GM18873 (cell line): ENCODE measurements around the gene RSAD2.
A peak's percentile ranks its signal among the peaks of the same experiment; 100 is the strongest.
"Not testable (repeated sequence)": the region's sequence is repeated elsewhere in the genome, so short reads cannot be mapped to it uniquely, and the experiment has no call there.

Experiments used
- ATAC-seq: cut with Tn5 transposase; IDR thresholded peaks from one replicate; pipeline ENCODE4 v1.9.1; 2021; ENCODE audit warnings: mild to moderate bottlenecking, moderate library complexity, moderate number of reproducible peaks; ENCODE audit not compliant: unreplicated experiment, low FRiP score

RSAD2 gene, protein sequence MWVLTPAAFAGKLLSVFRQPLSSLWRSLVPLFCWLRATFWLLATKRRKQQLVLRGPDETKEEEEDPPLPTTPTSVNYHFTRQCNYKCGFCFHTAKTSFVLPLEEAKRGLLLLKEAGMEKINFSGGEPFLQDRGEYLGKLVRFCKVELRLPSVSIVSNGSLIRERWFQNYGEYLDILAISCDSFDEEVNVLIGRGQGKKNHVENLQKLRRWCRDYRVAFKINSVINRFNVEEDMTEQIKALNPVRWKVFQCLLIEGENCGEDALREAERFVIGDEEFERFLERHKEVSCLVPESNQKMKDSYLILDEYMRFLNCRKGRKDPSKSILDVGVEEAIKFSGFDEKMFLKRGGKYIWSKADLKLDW

DNA sequence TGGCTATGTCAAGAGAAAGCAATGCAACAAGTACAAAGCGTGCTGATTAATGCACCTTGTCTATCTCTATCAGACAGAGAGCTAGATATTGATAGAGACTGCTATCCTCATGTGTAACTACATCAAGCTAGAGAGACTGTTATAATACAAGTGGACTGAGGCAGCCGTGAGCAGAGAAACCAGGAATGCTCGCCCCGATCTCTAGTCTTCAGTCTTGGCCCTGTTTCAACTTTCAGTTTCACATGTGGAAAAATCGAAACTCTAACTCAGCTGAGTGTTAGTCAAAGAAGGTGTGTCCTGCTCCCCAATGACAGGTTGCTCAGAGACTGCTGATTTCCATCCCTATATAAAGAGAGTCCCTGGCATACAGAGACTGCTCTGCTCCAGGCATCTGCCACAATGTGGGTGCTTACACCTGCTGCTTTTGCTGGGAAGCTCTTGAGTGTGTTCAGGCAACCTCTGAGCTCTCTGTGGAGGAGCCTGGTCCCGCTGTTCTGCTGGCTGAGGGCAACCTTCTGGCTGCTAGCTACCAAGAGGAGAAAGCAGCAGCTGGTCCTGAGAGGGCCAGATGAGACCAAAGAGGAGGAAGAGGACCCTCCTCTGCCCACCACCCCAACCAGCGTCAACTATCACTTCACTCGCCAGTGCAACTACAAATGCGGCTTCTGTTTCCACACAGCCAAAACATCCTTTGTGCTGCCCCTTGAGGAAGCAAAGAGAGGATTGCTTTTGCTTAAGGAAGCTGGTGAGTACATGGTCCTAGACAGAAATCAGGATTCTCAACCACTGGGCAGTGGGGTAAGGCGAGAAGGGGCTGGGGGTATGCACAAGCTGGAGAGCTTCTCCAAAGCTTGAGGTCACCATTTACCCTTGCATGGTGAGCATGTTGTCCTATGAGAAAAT lies at the start of gene RSAD2:
Gene RSAD2 (plus strand): TSS at position 376 of the 903 bp plus-strand sequence. CDS start 24 bp downstream, at position 400.
- ATAC-seq, result peak; percentile 87

DNA sequence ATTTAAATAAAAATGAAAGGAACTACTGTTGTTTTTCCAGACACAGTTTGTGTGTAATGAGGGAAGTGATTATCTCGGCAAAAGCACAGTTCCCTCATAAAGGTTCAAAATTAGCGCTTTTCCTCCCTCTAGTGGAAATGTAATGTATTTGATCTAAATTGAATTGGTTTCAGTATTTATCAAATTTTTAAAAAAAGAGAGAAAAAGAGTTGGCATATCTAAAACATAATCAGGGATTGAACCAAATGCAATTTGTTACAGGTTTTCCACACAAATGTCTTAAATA lies 49.3 kb upstream of the RSAD2 start:
- ATAC-seq, result no peak

DNA sequence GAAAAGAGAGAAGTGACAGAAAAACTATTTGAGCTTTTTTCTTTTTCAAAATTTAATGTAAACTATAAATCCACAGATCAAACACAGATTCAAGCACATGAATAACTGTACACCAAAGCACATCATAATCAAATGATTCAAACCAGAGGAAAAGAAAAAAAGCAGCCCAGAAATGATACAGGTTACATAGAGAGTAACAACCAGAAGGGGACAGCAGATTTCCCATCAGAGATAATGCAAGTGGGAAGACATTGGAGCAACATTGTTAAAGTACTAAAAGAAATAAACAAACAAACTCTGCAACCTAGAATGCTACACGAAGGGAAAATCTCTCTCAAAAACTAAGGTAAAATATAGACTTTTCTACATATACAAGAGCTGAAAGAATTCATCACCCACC lies 46.3 kb upstream of the RSAD2 start:
- ATAC-seq, result no peak

DNA sequence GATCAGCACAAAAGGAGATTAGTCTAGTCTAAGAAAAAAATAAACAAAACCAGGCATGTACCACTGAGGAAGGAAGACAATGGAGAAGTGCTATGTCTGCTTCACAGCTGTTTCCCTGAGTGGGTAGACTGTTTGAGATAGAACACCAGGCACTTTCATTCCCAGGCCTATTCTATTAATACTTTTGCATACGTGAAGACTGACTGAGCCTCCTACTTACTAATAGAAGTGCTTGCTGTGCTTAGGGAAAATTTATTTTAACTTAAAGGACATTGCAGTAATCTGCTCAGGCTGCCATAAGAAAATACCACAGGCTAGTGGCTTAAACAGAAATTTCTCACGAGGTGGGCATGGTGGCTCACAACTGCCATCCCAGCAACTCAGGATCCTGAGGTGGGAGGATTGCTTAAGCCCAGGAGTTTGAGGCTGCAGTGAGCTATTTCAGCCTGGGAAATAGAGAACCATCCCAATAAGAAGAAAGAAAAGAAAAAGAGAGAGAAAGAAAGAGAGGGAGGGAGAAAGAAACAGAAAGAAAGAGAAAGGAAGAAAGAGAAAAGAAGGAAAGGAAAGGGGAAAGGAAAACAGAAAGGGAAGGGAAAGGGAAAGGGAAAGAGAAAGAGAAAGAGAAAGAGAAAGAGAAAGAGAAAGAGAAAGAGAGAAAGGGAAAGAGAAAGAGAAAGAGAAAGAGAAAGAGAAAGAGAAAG lies 44.8 kb upstream of the RSAD2 start:
- no peak for ATAC-seq

DNA sequence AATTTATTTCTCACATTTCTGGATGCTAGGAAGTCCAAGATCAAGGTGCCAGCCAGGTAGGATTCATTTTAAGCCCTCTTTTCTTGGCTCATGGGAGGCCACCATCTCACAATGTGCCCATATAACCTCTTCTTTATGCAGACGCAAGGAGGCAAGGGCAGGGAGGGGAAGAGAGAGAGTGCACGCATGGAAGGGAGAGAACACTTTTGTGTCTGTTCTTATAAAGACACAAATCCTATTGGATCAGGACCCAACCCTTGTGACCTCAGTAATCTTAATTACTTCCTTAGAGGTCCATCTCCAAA lies 44.3 kb upstream of the RSAD2 start:
- ATAC-seq, result no peak

DNA sequence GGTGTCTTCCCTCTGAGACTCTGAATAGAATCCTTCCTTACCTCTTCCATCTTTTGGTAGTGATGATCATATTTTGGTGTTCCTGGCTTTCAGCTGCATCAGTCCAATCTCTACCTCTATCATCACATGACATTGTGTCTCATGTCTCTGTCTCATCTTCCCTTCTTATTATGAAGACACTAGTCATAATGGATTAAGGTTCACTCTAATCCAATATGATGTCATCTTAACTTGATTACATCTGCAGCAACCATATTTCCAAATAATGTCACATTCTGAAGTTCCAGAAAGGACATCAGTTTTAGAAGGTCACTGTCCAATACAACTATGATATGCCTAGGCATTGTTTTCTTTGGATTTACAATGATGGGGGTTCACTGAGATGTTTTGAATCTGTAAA lies 43.4 kb upstream of the RSAD2 start:
- no peak for ATAC-seq

DNA sequence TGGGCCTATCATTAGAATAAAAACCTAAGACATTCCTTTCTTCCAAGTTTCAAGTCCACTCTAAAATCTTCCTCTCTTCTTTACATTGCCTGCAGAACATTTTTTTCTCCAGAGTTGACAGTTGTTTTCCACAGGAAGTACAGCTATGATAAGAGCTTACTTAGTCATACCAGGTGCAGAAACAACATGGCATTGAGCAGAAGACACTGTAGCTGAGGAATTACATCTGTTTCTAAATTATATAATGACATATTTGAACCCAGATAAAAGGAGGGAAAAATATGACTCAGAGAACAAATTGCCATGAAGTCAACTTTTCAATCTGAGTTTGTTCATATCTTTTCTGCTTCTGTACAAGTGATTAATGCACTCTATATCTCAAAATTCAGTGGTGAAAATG lies 42.1 kb upstream of the RSAD2 start:
- ATAC-seq, result no peak

DNA sequence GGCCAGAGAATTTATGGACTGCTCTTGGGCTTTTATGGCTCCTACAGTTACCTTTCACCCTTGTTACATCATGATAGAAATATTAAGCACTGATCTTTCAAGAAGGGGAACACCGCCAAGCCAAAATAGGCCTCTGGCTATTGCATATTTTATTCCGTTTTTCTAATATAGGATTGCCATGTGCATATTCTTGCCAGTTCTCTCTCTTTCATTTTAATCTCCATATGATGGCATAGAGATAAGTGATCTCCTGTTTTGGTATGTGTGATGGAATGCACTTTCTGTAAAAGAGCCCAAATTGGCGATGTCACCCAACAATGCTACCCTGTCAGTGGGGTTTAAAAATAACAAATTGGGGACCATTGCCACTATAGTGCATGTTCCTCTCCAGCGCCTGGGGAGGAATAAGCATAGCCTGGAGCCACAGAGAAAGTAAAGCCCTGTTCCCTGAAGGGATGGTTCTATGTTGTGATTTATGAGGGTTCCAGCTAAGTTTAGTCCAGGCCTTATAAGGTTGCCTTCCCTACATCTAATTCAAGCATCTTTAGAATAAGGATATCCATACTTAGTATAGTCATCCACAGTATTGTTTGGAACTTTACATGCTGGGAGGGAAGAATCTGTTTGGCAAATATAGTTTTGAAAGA lies 38.8 kb upstream of the RSAD2 start:
- no peak for ATAC-seq

DNA sequence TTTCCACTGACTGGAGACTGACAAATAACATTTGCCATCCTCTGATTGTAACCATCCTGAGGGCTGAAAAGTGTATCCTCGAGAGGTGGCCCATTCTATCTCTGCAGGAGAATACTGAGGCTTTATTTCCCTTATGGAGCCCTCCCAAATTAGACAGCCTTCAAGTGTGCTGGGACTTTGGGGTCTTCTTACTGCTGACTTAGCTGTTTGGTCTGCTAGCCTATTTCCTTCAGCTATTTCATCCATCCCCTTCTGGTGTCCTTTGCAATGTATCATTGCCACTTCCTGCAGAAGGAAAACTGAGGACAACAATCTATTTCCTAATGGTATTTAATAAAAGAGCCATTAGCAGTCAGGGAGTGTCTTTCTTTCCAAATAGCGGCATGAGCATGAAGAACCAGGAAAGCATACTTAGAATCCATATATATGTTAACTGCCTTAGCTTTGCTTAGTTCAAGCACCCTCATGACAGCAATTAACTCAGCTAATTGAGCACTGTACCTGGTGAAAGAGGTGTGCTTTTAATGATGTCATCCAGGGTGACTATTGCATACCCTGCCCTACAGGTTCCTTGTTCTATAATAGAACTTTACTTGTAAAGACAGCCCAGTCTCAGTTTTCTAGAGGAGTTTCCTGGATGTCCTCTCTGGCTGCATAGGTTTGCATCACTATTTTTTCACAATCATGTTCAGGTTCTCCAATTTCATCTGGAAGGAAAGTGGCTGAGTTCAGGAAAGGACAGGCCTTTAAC lies 35.9 kb upstream of the RSAD2 start:
- ATAC-seq, result no peak

DNA sequence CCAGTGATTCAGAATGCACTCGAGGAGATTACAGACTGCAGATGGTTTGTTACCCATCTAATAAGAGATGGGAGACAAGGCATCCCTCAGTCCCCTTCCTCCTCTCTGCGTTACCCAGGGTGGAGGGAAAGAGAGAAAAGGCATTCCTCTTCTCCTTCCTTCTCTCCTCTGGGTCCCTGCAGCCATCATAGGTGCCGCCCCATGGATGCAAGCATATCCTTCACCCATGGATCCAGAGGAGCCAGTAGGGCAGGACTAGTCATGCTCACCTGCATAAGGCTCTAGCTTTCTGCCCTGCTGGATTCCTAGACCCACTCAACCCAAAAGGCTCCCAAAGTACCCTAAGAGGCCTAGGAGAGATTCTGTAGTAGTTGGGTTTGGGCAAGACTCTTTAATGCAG lies 32.3 kb upstream of the RSAD2 start:
- no peak for ATAC-seq

DNA sequence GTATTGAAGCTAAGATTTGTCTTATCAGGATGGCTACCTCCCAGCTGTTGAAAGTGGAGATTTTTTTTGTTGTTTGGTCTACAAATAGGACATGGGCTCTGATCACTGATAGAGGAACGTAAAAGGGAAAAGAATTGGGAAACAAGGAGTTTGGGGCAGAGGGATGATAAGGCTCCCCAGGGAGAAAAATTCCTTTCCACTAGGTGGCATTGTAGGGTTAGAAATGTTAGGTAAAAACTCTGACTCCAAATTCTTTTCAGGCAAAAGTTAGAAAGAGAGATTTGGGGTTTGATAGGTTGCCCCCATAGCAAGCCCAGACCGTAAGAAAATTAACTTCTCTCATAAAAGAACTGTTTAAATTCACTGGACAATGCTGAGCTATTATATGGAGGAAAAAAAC lies 31.7 kb upstream of the RSAD2 start:
- no peak for ATAC-seq

DNA sequence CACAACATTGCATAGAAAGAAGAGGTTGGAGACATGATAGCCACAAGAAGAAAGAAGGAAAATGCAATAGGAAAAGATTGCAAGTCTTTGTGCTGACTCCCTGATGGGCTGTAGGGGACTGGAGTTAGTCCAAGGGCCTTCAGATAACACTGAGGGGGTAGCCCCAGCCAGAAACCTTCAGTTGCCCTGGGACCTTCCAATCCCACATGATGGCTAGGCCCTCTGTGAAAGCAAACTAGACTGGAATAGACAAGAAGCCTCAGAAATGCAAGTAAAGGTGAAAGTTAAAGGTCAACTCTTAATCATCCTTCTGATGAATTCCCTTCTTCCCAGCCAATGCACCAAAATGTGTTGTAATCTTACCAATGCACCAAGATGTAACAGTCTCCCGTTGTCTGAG lies 31.0 kb upstream of the RSAD2 start:
- ATAC-seq, result no peak

DNA sequence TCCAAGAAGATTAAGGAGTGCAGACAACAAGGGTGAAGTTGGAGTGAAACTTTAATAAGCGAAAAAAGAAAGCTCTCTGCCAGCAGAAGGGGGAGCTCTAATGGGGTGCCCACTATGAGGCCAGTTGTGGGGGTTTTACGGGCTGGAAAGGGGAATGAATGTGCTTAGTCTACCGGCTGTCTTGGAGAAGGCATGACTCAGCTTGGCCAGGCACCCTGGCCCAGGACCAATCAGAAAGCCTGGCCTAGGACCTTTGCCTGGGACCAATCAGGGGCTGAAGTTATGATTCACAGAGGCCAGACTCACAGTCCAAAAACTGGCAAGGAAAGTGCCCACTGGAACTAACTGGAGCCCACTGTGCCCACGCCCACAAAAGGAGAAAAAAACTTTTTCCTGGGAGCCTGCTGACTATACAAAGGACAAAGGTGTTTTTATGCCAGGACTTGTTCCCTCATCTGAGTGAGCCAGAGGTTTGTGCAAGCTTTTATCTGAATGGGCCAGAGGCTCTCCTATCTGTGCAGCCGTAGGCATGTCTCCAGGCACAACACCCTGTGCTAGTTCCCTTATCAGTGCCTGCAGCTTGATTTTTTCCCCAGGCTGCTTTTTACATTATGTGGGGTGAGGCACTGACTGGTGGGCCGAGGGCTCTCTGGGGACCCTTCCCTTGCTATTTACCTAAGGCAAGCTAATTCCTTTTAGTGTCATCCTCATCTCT lies 30.5 kb upstream of the RSAD2 start:
- no peak for ATAC-seq

DNA sequence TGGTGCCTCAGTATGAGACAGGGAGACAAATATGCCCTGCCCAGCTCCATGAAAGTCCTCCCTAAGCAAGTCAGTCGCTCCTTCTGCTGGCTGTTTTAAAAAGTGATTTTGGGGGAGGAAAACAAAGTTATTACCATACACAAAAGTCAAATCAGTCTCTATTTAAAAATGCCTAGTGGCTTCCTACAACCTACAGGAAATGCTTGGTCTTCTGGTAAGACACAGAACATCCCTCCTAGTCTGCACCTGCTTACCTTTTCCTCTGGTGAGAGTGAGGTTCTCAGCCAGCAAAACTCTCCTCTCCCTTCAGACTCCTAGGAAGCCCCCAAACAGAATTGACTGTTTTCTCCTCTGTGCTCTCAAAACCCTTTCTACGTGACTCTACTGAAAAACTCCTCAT lies 25.4 kb upstream of the RSAD2 start:
- ATAC-seq, result no peak

DNA sequence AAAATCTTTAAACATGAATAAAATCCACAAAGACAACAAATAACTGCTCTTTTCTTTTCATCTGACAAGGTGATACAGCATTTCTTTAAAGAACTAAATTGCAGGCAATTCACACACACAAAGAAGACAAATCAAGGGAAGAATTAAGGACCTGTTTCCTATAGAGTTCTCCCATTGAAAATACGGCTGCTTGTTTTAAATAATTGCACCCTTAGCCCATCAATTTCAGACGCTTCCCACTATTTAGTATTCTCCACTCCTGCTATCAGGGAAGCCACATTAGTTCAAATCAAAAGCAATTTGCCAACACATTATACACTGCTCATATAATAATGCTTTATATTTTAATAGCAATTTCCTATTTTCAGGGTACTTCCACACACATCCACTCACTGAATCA lies 23.2 kb upstream of the RSAD2 start:
- ATAC-seq, result no peak

DNA sequence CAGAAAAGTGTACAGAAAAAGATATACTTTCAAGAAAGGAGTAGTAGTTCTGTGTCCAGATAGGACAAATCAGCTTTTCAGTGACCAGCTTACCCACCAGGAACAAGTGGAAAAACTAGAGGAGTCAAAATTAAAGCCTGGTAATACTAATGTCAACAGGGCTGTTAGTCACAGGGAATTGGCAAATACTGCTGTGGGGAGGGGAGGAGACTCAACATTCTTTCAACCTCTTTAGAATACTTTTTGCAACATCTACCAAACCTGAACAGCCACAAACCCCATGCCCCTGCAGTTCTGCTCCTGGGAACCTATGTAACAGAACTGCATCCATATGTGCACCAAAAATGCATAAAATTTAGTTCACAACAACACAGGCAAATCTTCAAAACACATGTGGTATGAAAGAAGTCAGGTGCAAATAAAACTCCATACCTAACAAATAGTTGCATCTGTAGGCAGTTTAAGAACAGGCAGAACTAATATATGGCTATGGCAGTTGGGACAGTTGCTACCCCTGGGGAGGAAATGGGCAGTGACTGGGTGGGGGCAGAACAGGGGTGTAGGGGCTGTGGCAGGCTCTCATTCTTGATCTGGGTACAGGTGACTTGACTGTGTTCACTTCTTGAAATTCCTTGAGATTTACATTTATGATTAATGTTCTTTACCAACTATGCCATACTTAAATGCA lies 21.6 kb upstream of the RSAD2 start:
- ATAC-seq, result no peak

DNA sequence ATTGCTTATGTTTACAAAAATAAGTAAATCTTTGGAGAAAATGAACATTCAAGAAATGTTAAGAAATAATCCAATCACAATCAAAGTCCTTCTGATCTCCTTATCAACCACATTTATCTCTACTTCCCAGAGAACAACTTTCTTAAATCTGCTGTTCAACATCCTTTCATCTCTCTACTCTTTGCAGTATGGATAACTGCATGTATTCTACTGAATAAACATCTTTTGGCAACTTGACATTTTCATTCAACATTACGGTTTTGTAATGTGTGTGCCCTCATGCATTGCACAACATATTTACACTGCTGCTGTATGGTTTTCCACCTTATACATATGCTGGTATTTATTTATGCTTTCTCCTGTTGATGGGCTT lies 21.0 kb upstream of the RSAD2 start:
- ATAC-seq, result no peak

DNA sequence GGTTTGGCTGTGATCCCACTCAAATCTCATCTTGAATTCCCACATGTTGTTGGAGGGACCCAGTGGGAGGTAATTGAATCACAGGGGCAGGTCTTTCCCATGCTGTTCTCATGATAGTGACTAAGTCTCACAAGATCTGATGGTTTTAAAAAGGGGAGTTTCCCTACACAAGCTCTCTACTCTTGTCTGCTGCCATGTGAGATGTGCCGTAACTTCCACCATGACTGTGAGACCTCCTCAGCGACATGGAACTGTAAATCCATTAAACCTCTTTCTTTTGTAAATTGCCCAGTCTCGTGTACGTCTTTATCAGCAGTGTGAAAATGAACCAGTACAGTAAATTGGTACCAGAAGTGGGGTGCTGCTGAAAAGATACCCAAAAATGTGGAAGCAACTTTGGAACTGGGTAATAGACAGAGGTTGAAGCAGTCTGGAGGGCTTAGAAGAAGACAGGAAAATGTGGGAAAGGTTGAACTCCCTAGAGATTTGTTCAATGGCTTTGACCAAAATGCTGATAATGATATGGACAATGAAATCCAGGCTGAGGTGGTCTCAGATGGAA lies 19.0 kb upstream of the RSAD2 start:
- not testable (repeated sequence) for ATAC-seq

DNA sequence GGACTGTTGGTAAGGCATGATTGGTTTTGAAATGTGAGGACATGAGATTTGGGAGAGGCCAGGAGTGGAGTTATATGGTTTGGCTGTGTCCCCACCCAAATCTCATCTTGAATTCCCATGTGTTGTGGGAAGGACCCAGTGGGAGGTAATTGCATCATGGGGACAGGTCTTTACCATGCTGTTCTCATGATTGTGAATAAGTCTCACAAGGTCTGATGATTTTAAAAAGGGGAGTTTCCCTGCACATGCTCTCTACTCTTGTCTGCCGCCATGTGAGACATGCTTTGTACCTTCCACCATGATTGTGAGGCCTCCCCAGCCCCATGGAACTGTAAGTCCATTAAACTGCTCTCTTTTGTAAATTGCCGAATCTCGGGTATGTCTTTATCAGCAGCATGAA lies 17.3 kb upstream of the RSAD2 start:
- ATAC-seq, result no peak
